Panc1 (cell line): ENCODE measurements around the gene ZNF662. TPM values are rescaled to one million over a fixed set of nuclear protein-coding genes. Genes with fewer than 3 reads are reported as not detected.

Experiments
- ATAC-seq: fragments of 200-7000 bp; cut with Tn5 transposase; 2 replicates; pipeline ENCODE4 v1.9.1; 2020; ENCODE audit warnings: mild to moderate bottlenecking, moderate library complexity
- BruUV-seq: library from RNA; stranded (reverse); fragments of 400-500 nt; replicated peaks from 2 replicates; lab custom pipeline; 2021; lab: Mats Ljungman, UMichigan
- CTCF ChIA-PET: fragments of 300-600 bp; sonication (Branson Sonifier 250); formaldehyde crosslinking; loops from one replicate; lab custom pipeline; 2022; ENCODE audit warnings: antibody characterized with exemption; lab: Charles Lee
- POLR2A ChIA-PET: fragments of 300-600 bp; sonication (Branson Sonifier 250); formaldehyde crosslinking; loops from one replicate; lab custom pipeline; 2022; ENCODE audit warnings: antibody characterized with exemption; lab: Charles Lee
- DNase-seq: peaks from one replicate; pipeline ENCODE4 v3.0.0-alpha.2; 2010; ENCODE audit warnings: low read depth, low spot score
- H3K27ac ChIP-seq: 2 replicates; pipeline ENCODE4 v1.5.1; 2011; ENCODE audit warnings: mild to moderate bottlenecking, low read length, inconsistent platforms
- H3K27me3 ChIP-seq: fragments of 200-500 bp; sonication (Bioruptor generic); 2 replicates; pipeline ENCODE4 v1.6.0; 2014; ENCODE audit warnings: low read length, inconsistent platforms; ENCODE audit not compliant: control insufficient read depth, insufficient read depth
- H3K36me3 ChIP-seq: fragments of 200-500 bp; sonication (Bioruptor generic); 2 replicates; pipeline ENCODE4 v1.5.1; 2014; ENCODE audit warnings: inconsistent platforms, mild to moderate bottlenecking, low read length, moderate library complexity; ENCODE audit not compliant: control insufficient read depth, insufficient read depth
- H3K4me1 ChIP-seq: 2 replicates; pipeline ENCODE4 v1.5.1; 2011; ENCODE audit warnings: inconsistent platforms, mild to moderate bottlenecking, low read length, moderate library complexity; ENCODE audit not compliant: control insufficient read depth, insufficient read depth
- H3K4me3 ChIP-seq, 2 experiments: 2 replicates each; pipeline ENCODE4 v1.5.1; 2011 to 2012; ENCODE audit warnings: low read depth in 2 of 2, low read length in 2 of 2, mild to moderate bottlenecking in 2 of 2, inconsistent platforms in 1 of 2, moderate library complexity in 1 of 2
- H3K9me3 ChIP-seq: fragments of 200-500 bp; sonication (Bioruptor generic); 2 replicates; pipeline ENCODE4 v1.5.1; 2014; ENCODE audit warnings: low read depth, mild to moderate bottlenecking, inconsistent platforms, low read length, moderate library complexity; ENCODE audit not compliant: control insufficient read depth, insufficient read depth
- POLR2AphosphoS5 ChIP-seq: IDR thresholded peaks from 2 replicates; pipeline ENCODE4 v1.6.1; 2012; ENCODE audit warnings: mild to moderate bottlenecking, low read depth, low read length, moderate library complexity
- SIN3A ChIP-seq: IDR thresholded peaks from 2 replicates; pipeline ENCODE4 v1.6.1; 2012; ENCODE audit warnings: low read depth, mild to moderate bottlenecking, low read length, moderate library complexity, borderline replicate concordance; ENCODE audit not compliant: insufficient read depth
- TCF7L2 ChIP-seq: IDR thresholded peaks from 2 replicates; pipeline ENCODE4 v1.6.1; 2011; ENCODE audit warnings: mild to moderate bottlenecking, low read depth, low read length, inconsistent platforms
- in situ Hi-C: cut with HindIII; loops from 2 replicates; pipeline ENCODE4 v1.10.0; 2016; ENCODE audit warnings: low sequenced_read_pairs, low pct_unique_long_range_greater_than_20kb
- intact Hi-C: fragments of 100-400 bp; cut with micrococcal nuclease; formaldehyde crosslinking; loops from one replicate; pipeline ENCODE4 v1.10.0; 2022; ENCODE audit not compliant: unreplicated experiment
- total RNA-seq: library from RNA; stranded (reverse); gene quantifications from one replicate; pipeline ENCODE4 v1.2.1, GENCODE V29; 2021; ENCODE audit not compliant: unreplicated experiment
- TF ChIP-seq, protein P1 (sequence below), 2 experiments: IDR thresholded peaks; 2 replicates each; pipeline ENCODE4 v1.6.1; 2011 to 2012; ENCODE audit warnings: low read depth in 2 of 2, control low read depth in 1 of 2, low read length in 1 of 2, mild to moderate bottlenecking in 1 of 2, moderate library complexity in 1 of 2; ENCODE audit not compliant: insufficient read depth in 1 of 2
- TF ChIP-seq, protein P2 (sequence below): fragments of 450-650 bp; IDR thresholded peaks from 2 replicates; pipeline ENCODE4 v1.5.1; 2017; ENCODE audit warnings: mild to moderate bottlenecking

The ZNF662 gene
- total RNA-seq, 1 experiment from 2014 or later: not detected

DNA sequence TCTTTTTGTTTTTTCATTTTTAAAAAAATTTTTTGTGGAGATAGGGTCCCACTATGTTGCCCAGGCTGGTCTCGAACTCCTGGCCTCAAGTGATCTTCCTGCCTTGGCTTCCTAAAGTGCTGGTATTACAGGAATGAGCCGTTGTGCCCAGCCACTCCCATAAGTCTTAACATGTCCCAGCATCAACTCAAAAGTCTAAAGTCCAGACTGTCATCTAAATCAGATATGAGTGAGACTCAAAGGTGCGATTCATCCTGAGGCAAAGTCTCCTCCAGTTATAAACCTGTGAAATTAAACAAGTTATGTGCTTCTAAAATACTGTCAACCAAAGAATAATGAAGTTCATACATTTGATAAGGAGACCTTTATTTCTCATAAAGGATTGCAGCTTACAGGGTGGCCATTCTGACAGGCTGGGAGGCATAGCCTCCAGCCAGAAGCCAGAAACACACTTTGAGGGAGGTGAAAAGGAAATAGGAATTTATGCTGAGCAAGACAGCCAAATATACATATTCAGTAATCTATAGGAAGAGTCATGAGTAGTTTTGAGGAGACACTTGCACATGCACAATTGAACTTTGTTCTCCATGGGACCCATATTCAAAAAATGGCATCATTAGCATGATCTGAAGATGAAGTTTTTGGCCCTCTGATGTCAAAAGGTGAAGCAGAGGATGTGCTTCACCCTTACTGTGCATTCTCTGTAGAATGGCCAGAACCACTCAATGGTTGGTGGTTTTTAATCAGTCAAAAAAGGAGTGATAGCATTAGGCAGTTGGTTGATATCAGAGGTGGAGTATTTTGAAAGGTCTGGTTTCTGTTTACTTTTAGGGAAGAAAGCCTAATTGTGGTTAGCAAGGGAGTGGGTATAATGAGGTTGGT lies 11.0 kb upstream of the ZNF662 start:
- Histone ChIP-seq H3K27me3 (no peaks in the 10 kb centered on the region), H3K9me3 (no peaks in the 10 kb centered on the region), H3K4me1 (no peaks in the 10 kb centered on the region), H3K36me3 (no peaks in the 10 kb centered on the region), H3K27ac (no peak overlapping the region), H3K4me3 (no peak overlapping the region)
- intact Hi-C loops (no loop called here), in situ Hi-C loops (no loop called here)
- no TSS peak for BruUV-seq
- POLR2A ChIA-PET: no interaction called here
- TF ChIP-seq, protein P1, sequence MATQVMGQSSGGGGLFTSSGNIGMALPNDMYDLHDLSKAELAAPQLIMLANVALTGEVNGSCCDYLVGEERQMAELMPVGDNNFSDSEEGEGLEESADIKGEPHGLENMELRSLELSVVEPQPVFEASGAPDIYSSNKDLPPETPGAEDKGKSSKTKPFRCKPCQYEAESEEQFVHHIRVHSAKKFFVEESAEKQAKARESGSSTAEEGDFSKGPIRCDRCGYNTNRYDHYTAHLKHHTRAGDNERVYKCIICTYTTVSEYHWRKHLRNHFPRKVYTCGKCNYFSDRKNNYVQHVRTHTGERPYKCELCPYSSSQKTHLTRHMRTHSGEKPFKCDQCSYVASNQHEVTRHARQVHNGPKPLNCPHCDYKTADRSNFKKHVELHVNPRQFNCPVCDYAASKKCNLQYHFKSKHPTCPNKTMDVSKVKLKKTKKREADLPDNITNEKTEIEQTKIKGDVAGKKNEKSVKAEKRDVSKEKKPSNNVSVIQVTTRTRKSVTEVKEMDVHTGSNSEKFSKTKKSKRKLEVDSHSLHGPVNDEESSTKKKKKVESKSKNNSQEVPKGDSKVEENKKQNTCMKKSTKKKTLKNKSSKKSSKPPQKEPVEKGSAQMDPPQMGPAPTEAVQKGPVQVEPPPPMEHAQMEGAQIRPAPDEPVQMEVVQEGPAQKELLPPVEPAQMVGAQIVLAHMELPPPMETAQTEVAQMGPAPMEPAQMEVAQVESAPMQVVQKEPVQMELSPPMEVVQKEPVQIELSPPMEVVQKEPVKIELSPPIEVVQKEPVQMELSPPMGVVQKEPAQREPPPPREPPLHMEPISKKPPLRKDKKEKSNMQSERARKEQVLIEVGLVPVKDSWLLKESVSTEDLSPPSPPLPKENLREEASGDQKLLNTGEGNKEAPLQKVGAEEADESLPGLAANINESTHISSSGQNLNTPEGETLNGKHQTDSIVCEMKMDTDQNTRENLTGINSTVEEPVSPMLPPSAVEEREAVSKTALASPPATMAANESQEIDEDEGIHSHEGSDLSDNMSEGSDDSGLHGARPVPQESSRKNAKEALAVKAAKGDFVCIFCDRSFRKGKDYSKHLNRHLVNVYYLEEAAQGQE (IDR thresholded peaks at IDR 0.05; ENCODE audit: insufficient read depth in 1 of 2, low read depth in 2 of 2, low read length in 1 of 2): no peak
- no peak for TF ChIP-seq TCF7L2
- TF ChIP-seq SIN3A: no peak
- no peak for TF ChIP-seq POLR2AphosphoS5
- TF ChIP-seq, protein P2, sequence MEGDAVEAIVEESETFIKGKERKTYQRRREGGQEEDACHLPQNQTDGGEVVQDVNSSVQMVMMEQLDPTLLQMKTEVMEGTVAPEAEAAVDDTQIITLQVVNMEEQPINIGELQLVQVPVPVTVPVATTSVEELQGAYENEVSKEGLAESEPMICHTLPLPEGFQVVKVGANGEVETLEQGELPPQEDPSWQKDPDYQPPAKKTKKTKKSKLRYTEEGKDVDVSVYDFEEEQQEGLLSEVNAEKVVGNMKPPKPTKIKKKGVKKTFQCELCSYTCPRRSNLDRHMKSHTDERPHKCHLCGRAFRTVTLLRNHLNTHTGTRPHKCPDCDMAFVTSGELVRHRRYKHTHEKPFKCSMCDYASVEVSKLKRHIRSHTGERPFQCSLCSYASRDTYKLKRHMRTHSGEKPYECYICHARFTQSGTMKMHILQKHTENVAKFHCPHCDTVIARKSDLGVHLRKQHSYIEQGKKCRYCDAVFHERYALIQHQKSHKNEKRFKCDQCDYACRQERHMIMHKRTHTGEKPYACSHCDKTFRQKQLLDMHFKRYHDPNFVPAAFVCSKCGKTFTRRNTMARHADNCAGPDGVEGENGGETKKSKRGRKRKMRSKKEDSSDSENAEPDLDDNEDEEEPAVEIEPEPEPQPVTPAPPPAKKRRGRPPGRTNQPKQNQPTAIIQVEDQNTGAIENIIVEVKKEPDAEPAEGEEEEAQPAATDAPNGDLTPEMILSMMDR: no peak
- CTCF ChIA-PET: no interaction called here
- DNase-seq (no peak), ATAC-seq (no peak)

DNA sequence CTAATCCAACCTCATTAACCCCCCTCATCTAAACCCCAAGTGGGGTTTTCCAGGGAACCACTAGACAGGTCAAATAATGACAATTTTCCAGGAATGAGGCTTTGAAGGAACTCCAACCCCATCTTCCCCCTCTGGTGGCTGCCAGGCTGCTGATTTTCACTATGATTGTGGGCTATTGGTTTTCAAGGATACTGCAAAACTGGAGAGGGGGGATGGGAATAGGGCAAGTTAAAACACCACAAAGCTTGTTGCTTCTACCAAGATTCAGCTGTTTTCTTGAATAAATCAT lies 10.4 kb upstream of the ZNF662 start:
- no peak overlapping the region for H3K27ac ChIP-seq
- CTCF ChIA-PET: no interaction called here
- no TSS peak for BruUV-seq
- TF ChIP-seq, protein P1 (IDR thresholded peaks at IDR 0.05; ENCODE audit: insufficient read depth in 1 of 2, low read depth in 2 of 2, low read length in 1 of 2): no peak
- TF ChIP-seq POLR2AphosphoS5 (no peak), SIN3A (no peak), TCF7L2 (no peak)
- TF ChIP-seq, protein P2: no peak
- no peak overlapping the region for H3K4me3 ChIP-seq
- no peaks in the 10 kb centered on the region for H3K4me1 ChIP-seq
- in situ Hi-C loops (no loop called here), intact Hi-C loops (no loop called here)
- POLR2A ChIA-PET: no interaction called here
- no peak for DNase-seq
- no peak for ATAC-seq
- H3K9me3 ChIP-seq: no peaks in the 10 kb centered on the region
- no peaks in the 10 kb centered on the region for H3K27me3 ChIP-seq
- no peaks in the 10 kb centered on the region for H3K36me3 ChIP-seq
